Measurements from ENCODE around the gene DEFB129. TPM values are rescaled to one million over a fixed set of nuclear protein-coding genes. Genes with fewer than 3 reads are reported as not detected.

DEFB129 gene
- polyA plus RNA-seq, 1 donor from 2014 or later = not detected

- no peaks in the 10 kb centered on the region for H3K36me3 ChIP-seq (ENCODE audit: insufficient read depth, low read length)
- no peak within 1 kb of the TSS for H3K9ac ChIP-seq (ENCODE audit: low read length)
- no peak within 1 kb of the TSS for H2AFZ ChIP-seq (ENCODE audit: low read depth, low read length)
- H3F3A ChIP-seq (ENCODE audit: insufficient read depth, low read length, poor library complexity, severe bottlenecking) = no peaks in the 10 kb centered on the region
- no peaks in the 10 kb centered on the region for H3K27me3 ChIP-seq (ENCODE audit: insufficient read depth, low read depth, low read length)
- TF ChIP-seq REST (IDR thresholded peaks at IDR 0.05; ENCODE audit: borderline replicate concordance) (no peak), POLR2AphosphoS5 (IDR thresholded peaks at IDR 0.05) (no peak), EZH2 (IDR thresholded peaks at IDR 0.05; ENCODE audit: borderline replicate concordance, insufficient read depth, low read length, poor library complexity, severe bottlenecking) (no peak), EP300 (conservative IDR thresholded peaks at IDR 0.05; ENCODE audit: poor library complexity, severe bottlenecking) (no peak), SMC3 (conservative IDR thresholded peaks at IDR 0.05; ENCODE audit: poor library complexity) (no peak), CTCF (IDR thresholded peaks at IDR 0.05; ENCODE audit: poor library complexity, severe bottlenecking) (no peak), MXI1 (conservative IDR thresholded peaks at IDR 0.05; ENCODE audit: poor library complexity, severe bottlenecking) (no peak), RAD21 (conservative IDR thresholded peaks at IDR 0.05) (no peak), TAF1 (IDR thresholded peaks at IDR 0.05; ENCODE audit: low read depth) (no peak)
- no peaks in the 10 kb centered on the region for H3K9me2 ChIP-seq (ENCODE audit: insufficient read depth, low read length)
- no peak within 1 kb of the TSS for H3K4me3 ChIP-seq (ENCODE audit: low read length)
- no peak within 1 kb of the TSS for H3K27ac ChIP-seq (ENCODE audit: low read length)
- H3K9me3 ChIP-seq (ENCODE audit: low read length) = no peaks in the 10 kb centered on the region
- H3K4me2 ChIP-seq (ENCODE audit: low read length) = no peak within 1 kb of the TSS
- H4K20me1 ChIP-seq (ENCODE audit: insufficient read depth) = no peaks in the 10 kb centered on the region
- no peaks in the 10 kb centered on the region for H3K79me2 ChIP-seq (replicated peaks; ENCODE audit: insufficient read depth, low read length)
Observed at GRCh38 chr20:189611-190010, 37.4 kb upstream of the DEFB129 start, which contains the start of gene DEFB128. TSS of gene DEFB128 (minus strand) at chr20:189711. CDS start at chr20:189623, 88 bp downstream.

GRCh38 chr20:198225-198624 is 28.8 kb upstream of the DEFB129 start:
- Histone ChIP-seq H4K20me1 (ENCODE audit: insufficient read depth) (no peaks in the 10 kb centered on the region), H3K4me3 (ENCODE audit: low read length) (no peak overlapping the region), H2AFZ (ENCODE audit: low read depth, low read length) (no peak overlapping the region), H3K9me2 (ENCODE audit: insufficient read depth, low read length) (no peaks in the 10 kb centered on the region), H3K79me2 (replicated peaks; ENCODE audit: insufficient read depth, low read length) (no peaks in the 10 kb centered on the region), H3K4me2 (ENCODE audit: low read length) (no peak overlapping the region), H3F3A (ENCODE audit: insufficient read depth, low read length, poor library complexity, severe bottlenecking) (no peaks in the 10 kb centered on the region), H3K9ac (ENCODE audit: low read length) (no peak overlapping the region), H3K27ac (ENCODE audit: low read length) (no peak overlapping the region), H3K36me3 (ENCODE audit: insufficient read depth, low read length) (no peaks in the 10 kb centered on the region), H3K27me3 (ENCODE audit: insufficient read depth, low read depth, low read length) (no peaks in the 10 kb centered on the region), H3K9me3 (ENCODE audit: low read length) (no peaks in the 10 kb centered on the region)
- no peak for TF ChIP-seq EP300 (conservative IDR thresholded peaks at IDR 0.05; ENCODE audit: poor library complexity, severe bottlenecking)
- no peak for TF ChIP-seq RAD21 (conservative IDR thresholded peaks at IDR 0.05)
- no peak for TF ChIP-seq TAF1 (IDR thresholded peaks at IDR 0.05; ENCODE audit: low read depth)
- no peak for TF ChIP-seq EZH2 (IDR thresholded peaks at IDR 0.05; ENCODE audit: borderline replicate concordance, insufficient read depth, low read length, poor library complexity, severe bottlenecking)
- no peak for TF ChIP-seq REST (IDR thresholded peaks at IDR 0.05; ENCODE audit: borderline replicate concordance)
- TF ChIP-seq POLR2AphosphoS5 (IDR thresholded peaks at IDR 0.05) = no peak
- TF ChIP-seq CTCF (IDR thresholded peaks at IDR 0.05; ENCODE audit: poor library complexity, severe bottlenecking) = no peak
- TF ChIP-seq SMC3 (conservative IDR thresholded peaks at IDR 0.05; ENCODE audit: poor library complexity) = no peak
- no peak for TF ChIP-seq MXI1 (conservative IDR thresholded peaks at IDR 0.05; ENCODE audit: poor library complexity, severe bottlenecking)
